SK-N-SH (cell line): ENCODE data around the gene IGSF23. TPM values are rescaled to one million over a fixed set of nuclear protein-coding genes. Genes with fewer than 3 reads are reported as not detected.

ENCODE experiments used
- CTCF ChIA-PET: fragments of 300-600, 350-600 bp; formaldehyde crosslinking; extraction: SDS; loops from one replicate; lab custom pipeline; 2021; lab: Yijun Ruan, JAX
- POLR2A ChIA-PET: fragments of 350-600 bp; sonication (Branson Sonifier 250); formaldehyde crosslinking; extraction: SDS; loops from one replicate; lab custom pipeline; 2020; ENCODE audit warnings: antibody characterized with exemption, inconsistent platforms; lab: Yijun Ruan, JAX
- DNase-seq: peaks from one replicate; pipeline ENCODE4 v3.0.0; 2012
- H2AFZ ChIP-seq: fragments of 200-600 bp; sonication (generic); 2 replicates; pipeline ENCODE4 v1.8.1; 2016; ENCODE audit warnings: antibody characterized with exemption, mild to moderate bottlenecking, low read depth
- H3F3A ChIP-seq: fragments of 200-600 bp; sonication (generic); replicated peaks from 2 replicates; pipeline ENCODE3; 2016; ENCODE audit warnings: antibody characterized with exemption, mild to moderate bottlenecking; ENCODE audit not compliant: insufficient read depth
- H3K27ac ChIP-seq, 2 experiments: fragments of 200-500 bp in 1 of 2; fragments of 200-600 bp in 1 of 2; sonication (Bioruptor generic) in 1 of 2; sonication (generic), shearing (Covaris generic) in 1 of 2; 2 replicates each; pipeline versions ENCODE4 v1.5.1 to v1.6.1; 2014 to 2016; ENCODE audit warnings: low read depth in 2 of 2, inconsistent platforms in 1 of 2, low read length in 1 of 2, mild to moderate bottlenecking in 1 of 2, mixed read lengths in 1 of 2
- H3K27me3 ChIP-seq: fragments of 200-600 bp; sonication (generic), shearing (Covaris generic); 2 replicates; pipeline ENCODE4 v1.6.1; 2016; ENCODE audit warnings: mixed run types; ENCODE audit not compliant: insufficient read depth
- H3K36me3 ChIP-seq, 2 experiments: fragments of 200-500 bp in 1 of 2; fragments of 200-600 bp in 1 of 2; sonication (Bioruptor generic) in 1 of 2; sonication (generic) in 1 of 2; replicated peaks in 1 of 2; 2 replicates each; pipeline versions ENCODE3 to v1.5.1; 2014 to 2016; ENCODE audit warnings: low read length in 1 of 2, mild to moderate bottlenecking in 1 of 2; ENCODE audit not compliant: insufficient read depth in 2 of 2, control insufficient read depth in 1 of 2
- H3K4me1 ChIP-seq, 2 experiments: fragments of 200-500 bp in 1 of 2; fragments of 200-600 bp in 1 of 2; sonication (Bioruptor generic) in 1 of 2; sonication (generic), shearing (Covaris generic) in 1 of 2; 2 replicates each; pipeline versions ENCODE4 v1.5.1 to v1.6.1; 2014 to 2016; ENCODE audit warnings: low read depth in 1 of 2, low read length in 1 of 2, mixed run types in 1 of 2; ENCODE audit not compliant: insufficient read depth in 2 of 2, control insufficient read depth in 1 of 2
- H3K4me2 ChIP-seq: fragments of 200-600 bp; sonication (generic), shearing (Covaris generic); 2 replicates; pipeline ENCODE4 v1.6.1; 2017; ENCODE audit warnings: mixed run types
- H3K4me3 ChIP-seq, 2 experiments: fragments of 200-500 bp in 1 of 2; fragments of 200-600 bp in 1 of 2; sonication (Bioruptor generic) in 1 of 2; sonication (generic), shearing (Covaris generic) in 1 of 2; 2 replicates each; pipeline versions ENCODE4 v1.5.1 to v1.8.1; 2014 to 2016; ENCODE audit warnings: low read depth in 2 of 2, inconsistent platforms in 1 of 2, low read length in 1 of 2, mild to moderate bottlenecking in 1 of 2, mixed read lengths in 1 of 2, moderate library complexity in 1 of 2
- H3K79me2 ChIP-seq: fragments of 200-600 bp; sonication (generic); 2 replicates; pipeline ENCODE4 v1.8.1; 2017; ENCODE audit warnings: mild to moderate bottlenecking; ENCODE audit not compliant: insufficient read depth
- H3K9ac ChIP-seq: fragments of 200-600 bp; sonication (generic); 2 replicates; pipeline ENCODE4 v1.6.1; 2017; ENCODE audit warnings: mixed run types
- H3K9me2 ChIP-seq: fragments of 200-600 bp; sonication (generic); 2 replicates; pipeline ENCODE4 v1.6.1; 2017; ENCODE audit warnings: mixed run types
- H3K9me3 ChIP-seq: fragments of 200-600 bp; sonication (generic); 2 replicates; pipeline ENCODE4 v1.6.1; 2017; ENCODE audit warnings: mixed run types, mild to moderate bottlenecking, moderate library complexity
- H4K20me1 ChIP-seq: fragments of 200-600 bp; sonication (generic); 2 replicates; pipeline ENCODE4 v1.6.1; 2017; ENCODE audit warnings: mild to moderate bottlenecking, mixed run types; ENCODE audit not compliant: insufficient read depth
- CHD2 ChIP-seq: fragments of 150-350 bp; IDR thresholded peaks from 2 replicates; pipeline ENCODE4 v1.6.1; 2018; ENCODE audit warnings: low read length; ENCODE audit not compliant: partially characterized antibody
- EZH2phosphoT487 ChIP-seq: fragments of 200-600 bp; sonication (generic); IDR thresholded peaks from 2 replicates; pipeline ENCODE4 v1.6.1; 2017; ENCODE audit warnings: low read depth, mixed run types, mild to moderate bottlenecking, antibody characterized with exemption, moderate library complexity, borderline replicate concordance
- FOSL2 ChIP-seq: IDR thresholded peaks from 2 replicates; pipeline ENCODE4 v1.4.0; 2012; ENCODE audit warnings: low read depth, mild to moderate bottlenecking, moderate library complexity, borderline replicate concordance
- FOXJ3 ChIP-seq: sonication (generic); formaldehyde crosslinking; IDR thresholded peaks from 2 replicates; pipeline ENCODE4 v1.5.1; 2020; ENCODE audit warnings: mild to moderate bottlenecking, missing genetic modification reagents
- FOXM1 ChIP-seq: IDR thresholded peaks from 2 replicates; pipeline ENCODE4 v1.4.0; 2012; ENCODE audit warnings: low read depth, mild to moderate bottlenecking
- GABPA ChIP-seq: IDR thresholded peaks from 2 replicates; pipeline ENCODE4 v1.4.0; 2012; ENCODE audit warnings: low read depth, mild to moderate bottlenecking
- MAX ChIP-seq: IDR thresholded peaks from 2 replicates; pipeline ENCODE4 v1.4.0; 2012; ENCODE audit warnings: low read depth
- NFIC ChIP-seq: IDR thresholded peaks from 2 replicates; pipeline ENCODE4 v1.4.0; 2012; ENCODE audit warnings: borderline replicate concordance
- NRF1 ChIP-seq: IDR thresholded peaks from 2 replicates; pipeline ENCODE4 v1.6.1; 2012; ENCODE audit warnings: low read depth, mild to moderate bottlenecking, low read length
- POLR2AphosphoS5 ChIP-seq: IDR thresholded peaks from 2 replicates; pipeline ENCODE4 v1.6.1; 2012; ENCODE audit warnings: low read depth, low read length
- RAD21 ChIP-seq: IDR thresholded peaks from 2 replicates; pipeline ENCODE4 v1.6.1; 2012; ENCODE audit warnings: mild to moderate bottlenecking, low read length
- RCOR1 ChIP-seq: fragments of 150-350 bp; IDR thresholded peaks from 2 replicates; pipeline ENCODE4 v1.6.1; 2017; ENCODE audit warnings: antibody characterized with exemption, low read length
- REST ChIP-seq: IDR thresholded peaks from 2 replicates; pipeline ENCODE4 v1.6.1; 2012; ENCODE audit warnings: mild to moderate bottlenecking, low read depth, low read length, moderate library complexity
- RFX5 ChIP-seq: IDR thresholded peaks from 2 replicates; pipeline ENCODE4 v1.6.1; 2012; ENCODE audit warnings: mild to moderate bottlenecking, improper control_type of control experiment, low read length
- SIN3A ChIP-seq: IDR thresholded peaks from 2 replicates; pipeline ENCODE4 v1.6.1; 2012; ENCODE audit warnings: low read depth, mild to moderate bottlenecking, low read length, moderate library complexity, borderline replicate concordance
- TEAD4 ChIP-seq: IDR thresholded peaks from 2 replicates; pipeline ENCODE4 v1.4.0; 2012; ENCODE audit warnings: mild to moderate bottlenecking, borderline replicate concordance; ENCODE audit not compliant: insufficient read depth
- USF1 ChIP-seq: IDR thresholded peaks from 2 replicates; pipeline ENCODE4 v1.4.0; 2012; ENCODE audit warnings: low read depth, borderline replicate concordance
- WGBS: methylation state at CpG from one replicate; pipeline ENCODE4 v1.1.6; 2017; ENCODE audit warnings: low lambda C conversion rate; 5-methylcytosine and 5-hydroxymethylcytosine counted together
- polyA plus RNA-seq, 3 experiments: library from polyadenylated mRNA; depleted of rRNA; stranded (reverse); fragments of >200 nt; gene quantifications; 2 replicates each; pipeline ENCODE4 v1.2.3, GENCODE V29; 2012
- TF ChIP-seq, protein P1 (sequence below): fragments of 150-350 bp; IDR thresholded peaks from 2 replicates; pipeline ENCODE4 v1.6.1; 2017; ENCODE audit warnings: antibody characterized with exemption, low read length, low read depth, borderline replicate concordance
- TF ChIP-seq, protein P2 (sequence below): IDR thresholded peaks from 2 replicates; pipeline ENCODE4; 2012

Gene IGSF23
- polyA plus RNA-seq, 1 of the 3 experiments (the other 2 are of a cell fraction), result 0.08 TPM

GRCh38 chr19:44607917-44608316, 5.4 kb upstream of the IGSF23 start:
- WGBS, result 36% methylated on average over 3 of the region's 3 CpGs
- Histone ChIP-seq H3K9me3 (no peaks in the 10 kb centered on the region), H2AFZ (peak overlapping the region; percentile 66; the same call in 1 of the 2 replicates), H3K9ac (peak overlapping the region; percentile 26; the same call in 1 of the 2 replicates), H3F3A (peaks cover 37% of the 10 kb centered on the region), H3K79me2 (peaks cover 4% of the 10 kb centered on the region; the same call in 1 of the 2 replicates), H3K4me2 (0 out of 2 replicates have a peak overlapping the region, but pooled peaks have one; percentile 1), H3K27ac (peak overlapping the region in 1 of 2 experiments; percentile 55; a peak in 2 of 4 replicates), H3K27me3 (no peaks in the 10 kb centered on the region), H3K9me2 (no peaks in the 10 kb centered on the region), H3K4me3 (no peak overlapping the region), H4K20me1 (no peaks in the 10 kb centered on the region), H3K36me3 (no peaks in the 10 kb centered on the region), H3K4me1 (peaks cover 0 to 33% of the 10 kb centered on the region in 2 experiments; a peak in 2 of 4 replicates)
- TF ChIP-seq RFX5, result no peak
- no peak for TF ChIP-seq REST
- no peak for TF ChIP-seq RCOR1
- no peak for TF ChIP-seq FOSL2
- no peak for TF ChIP-seq MAX
- TF ChIP-seq, protein P1, sequence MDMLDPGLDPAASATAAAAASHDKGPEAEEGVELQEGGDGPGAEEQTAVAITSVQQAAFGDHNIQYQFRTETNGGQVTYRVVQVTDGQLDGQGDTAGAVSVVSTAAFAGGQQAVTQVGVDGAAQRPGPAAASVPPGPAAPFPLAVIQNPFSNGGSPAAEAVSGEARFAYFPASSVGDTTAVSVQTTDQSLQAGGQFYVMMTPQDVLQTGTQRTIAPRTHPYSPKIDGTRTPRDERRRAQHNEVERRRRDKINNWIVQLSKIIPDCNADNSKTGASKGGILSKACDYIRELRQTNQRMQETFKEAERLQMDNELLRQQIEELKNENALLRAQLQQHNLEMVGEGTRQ, result no peak
- no peak for TF ChIP-seq FOXJ3 (CRISPR knock-in tag)
- TF ChIP-seq, protein P2, sequence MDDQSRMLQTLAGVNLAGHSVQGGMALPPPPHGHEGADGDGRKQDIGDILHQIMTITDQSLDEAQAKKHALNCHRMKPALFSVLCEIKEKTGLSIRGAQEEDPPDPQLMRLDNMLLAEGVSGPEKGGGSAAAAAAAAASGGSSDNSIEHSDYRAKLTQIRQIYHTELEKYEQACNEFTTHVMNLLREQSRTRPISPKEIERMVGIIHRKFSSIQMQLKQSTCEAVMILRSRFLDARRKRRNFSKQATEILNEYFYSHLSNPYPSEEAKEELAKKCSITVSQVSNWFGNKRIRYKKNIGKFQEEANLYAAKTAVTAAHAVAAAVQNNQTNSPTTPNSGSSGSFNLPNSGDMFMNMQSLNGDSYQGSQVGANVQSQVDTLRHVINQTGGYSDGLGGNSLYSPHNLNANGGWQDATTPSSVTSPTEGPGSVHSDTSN, result no peak
- TF ChIP-seq USF1, result no peak
- no peak for TF ChIP-seq NRF1
- TF ChIP-seq RAD21, result no peak
- no peak for TF ChIP-seq FOXM1
- no peak for TF ChIP-seq CHD2
- no peak for TF ChIP-seq POLR2AphosphoS5
- no peak for TF ChIP-seq SIN3A
- TF ChIP-seq TEAD4, result no peak
- TF ChIP-seq GABPA, result no peak
- no peak for TF ChIP-seq NFIC
- no peak for TF ChIP-seq EZH2phosphoT487
- CTCF ChIA-PET, result interaction anchor here (1.0 to 2.4 kb wide), 2 partner anchors 25 to 37 kb away, joined by 3 to 8 read pairs; no protein-coding TSS in a partner anchor
- DNase-seq, result no peak
- POLR2A ChIA-PET, result no interaction called here
